Measurements from ENCODE around the gene ZEB2.

ZEB2 gene

GRCh38 chr2:144503242-144503641, 16.7 kb downstream of the ZEB2 start:
- H3K9me3 ChIP-seq (ENCODE audit: insufficient read depth, low read depth, low read length): no peaks in the 10 kb centered on the region
- peaks cover 10% of the 10 kb centered on the region; the same call in 1 of the 2 replicates for H3K27me3 ChIP-seq (ENCODE audit: insufficient read depth, low read length)
- no peak overlapping the region for H3K4me3 ChIP-seq (ENCODE audit: low read length)
- H3K4me1 ChIP-seq (ENCODE audit: insufficient read depth, low read length): peaks cover 74% of the 10 kb centered on the region
- no peaks in the 10 kb centered on the region for H3K36me3 ChIP-seq (ENCODE audit: insufficient read depth, low read length)
- H3K27ac ChIP-seq (ENCODE audit: low read depth, low read length): no peak overlapping the region
- no peak overlapping the region for H3K9ac ChIP-seq (ENCODE audit: low read depth, low read length)
- WGBS: 81% methylated on average over 3 of the region's 5 CpGs

GRCh38 chr2:144502369-144502768, 17.6 kb downstream of the ZEB2 start:
- H3K4me1 ChIP-seq (ENCODE audit: insufficient read depth, low read length): peaks cover 65% of the 10 kb centered on the region
- no peaks in the 10 kb centered on the region for H3K9me3 ChIP-seq (ENCODE audit: insufficient read depth, low read depth, low read length)
- no peaks in the 10 kb centered on the region for H3K36me3 ChIP-seq (ENCODE audit: insufficient read depth, low read length)
- peaks cover 2% of the 10 kb centered on the region; the same call in 1 of the 2 replicates for H3K27me3 ChIP-seq (ENCODE audit: insufficient read depth, low read length)
- 63% methylated on average over 7 of the region's 7 CpGs for WGBS
- no peak overlapping the region for H3K27ac ChIP-seq (ENCODE audit: low read depth, low read length)
- no peak overlapping the region for H3K9ac ChIP-seq (ENCODE audit: low read depth, low read length)
- no peak overlapping the region for H3K4me3 ChIP-seq (ENCODE audit: low read length)

- H3K4me1 ChIP-seq (ENCODE audit: insufficient read depth, low read length): peaks cover 60% of the 10 kb centered on the region
- WGBS: 71% methylated on average over 1 of the region's 1 CpG
- no peak overlapping the region for H3K27ac ChIP-seq (ENCODE audit: low read depth, low read length)
- H3K27me3 ChIP-seq (ENCODE audit: insufficient read depth, low read length): no peaks in the 10 kb centered on the region
- H3K9me3 ChIP-seq (ENCODE audit: insufficient read depth, low read depth, low read length): no peaks in the 10 kb centered on the region
- no peak overlapping the region for H3K9ac ChIP-seq (ENCODE audit: low read depth, low read length)
- no peaks in the 10 kb centered on the region for H3K36me3 ChIP-seq (ENCODE audit: insufficient read depth, low read length)
- no peak overlapping the region for H3K4me3 ChIP-seq (ENCODE audit: low read length)
These were observed 18.3 kb downstream of the ZEB2 start for GRCh38 chr2:144501627-144502026.

- no peak overlapping the region for H3K4me3 ChIP-seq (ENCODE audit: low read length)
These were observed 18.8 kb downstream of the ZEB2 start for GRCh38 chr2:144501118-144501517.

GRCh38 chr2:144500563-144500962, 19.4 kb downstream of the ZEB2 start:
- Histone ChIP-seq H3K27me3 (ENCODE audit: insufficient read depth, low read length) (no peaks in the 10 kb centered on the region), H3K36me3 (ENCODE audit: insufficient read depth, low read length) (no peaks in the 10 kb centered on the region), H3K4me1 (ENCODE audit: insufficient read depth, low read length) (peaks cover 53% of the 10 kb centered on the region), H3K4me3 (ENCODE audit: low read length) (no peak overlapping the region), H3K27ac (ENCODE audit: low read depth, low read length) (no peak overlapping the region), H3K9ac (ENCODE audit: low read depth, low read length) (no peak overlapping the region), H3K9me3 (ENCODE audit: insufficient read depth, low read depth, low read length) (no peaks in the 10 kb centered on the region)
- 98% methylated on average over 2 of the region's 2 CpGs for WGBS

More at GRCh38 chr2:144501118-144501517, 18.8 kb downstream of the ZEB2 start:
- H3K27me3 ChIP-seq (ENCODE audit: insufficient read depth, low read length): no peaks in the 10 kb centered on the region
- H3K27ac ChIP-seq (ENCODE audit: low read depth, low read length): no peak overlapping the region
- H3K36me3 ChIP-seq (ENCODE audit: insufficient read depth, low read length): no peaks in the 10 kb centered on the region
- no peaks in the 10 kb centered on the region for H3K9me3 ChIP-seq (ENCODE audit: insufficient read depth, low read depth, low read length)
- peaks cover 59% of the 10 kb centered on the region for H3K4me1 ChIP-seq (ENCODE audit: insufficient read depth, low read length)
- H3K9ac ChIP-seq (ENCODE audit: low read depth, low read length): no peak overlapping the region
- 98% methylated on average over 2 of the region's 3 CpGs for WGBS

- no peak overlapping the region for H3K9ac ChIP-seq (ENCODE audit: low read depth, low read length)
- peaks cover 30% of the 10 kb centered on the region for H3K4me1 ChIP-seq (ENCODE audit: insufficient read depth, low read length)
- H3K27me3 ChIP-seq (ENCODE audit: insufficient read depth, low read length): no peaks in the 10 kb centered on the region
- H3K36me3 ChIP-seq (ENCODE audit: insufficient read depth, low read length): no peaks in the 10 kb centered on the region
- no peak overlapping the region for H3K4me3 ChIP-seq (ENCODE audit: low read length)
- 91% methylated on average over 7 of the region's 7 CpGs for WGBS
- H3K27ac ChIP-seq (ENCODE audit: low read depth, low read length): no peak overlapping the region
- H3K9me3 ChIP-seq (ENCODE audit: insufficient read depth, low read depth, low read length): no peaks in the 10 kb centered on the region
These were observed 21.6 kb downstream of the ZEB2 start for GRCh38 chr2:144498277-144498676.

GRCh38 chr2:144496977-144497598, 22.8 kb downstream of the ZEB2 start:
- H3K9ac ChIP-seq (ENCODE audit: low read depth, low read length): no peak overlapping the region
- H3K36me3 ChIP-seq (ENCODE audit: insufficient read depth, low read length): no peaks in the 10 kb centered on the region
- no peaks in the 10 kb centered on the region for H3K27me3 ChIP-seq (ENCODE audit: insufficient read depth, low read length)
- H3K27ac ChIP-seq (ENCODE audit: low read depth, low read length): no peak overlapping the region
- no peak overlapping the region for H3K4me3 ChIP-seq (ENCODE audit: low read length)
- 97% methylated on average over 3 of the region's 3 CpGs for WGBS
- H3K9me3 ChIP-seq (ENCODE audit: insufficient read depth, low read depth, low read length): no peaks in the 10 kb centered on the region
- peaks cover 18% of the 10 kb centered on the region for H3K4me1 ChIP-seq (ENCODE audit: insufficient read depth, low read length)

- WGBS: 96% methylated on average over 10 of the region's 10 CpGs
- no peaks in the 10 kb centered on the region for H3K36me3 ChIP-seq (ENCODE audit: insufficient read depth, low read length)
- H3K9me3 ChIP-seq (ENCODE audit: insufficient read depth, low read depth, low read length): no peaks in the 10 kb centered on the region
- H3K27me3 ChIP-seq (ENCODE audit: insufficient read depth, low read length): no peaks in the 10 kb centered on the region
- no peak overlapping the region for H3K9ac ChIP-seq (ENCODE audit: low read depth, low read length)
- no peak overlapping the region for H3K27ac ChIP-seq (ENCODE audit: low read depth, low read length)
- H3K4me3 ChIP-seq (ENCODE audit: low read length): no peak overlapping the region
- H3K4me1 ChIP-seq (ENCODE audit: insufficient read depth, low read length): peaks cover 14% of the 10 kb centered on the region
These were observed 23.6 kb downstream of the ZEB2 start for GRCh38 chr2:144496092-144496976.

GRCh38 chr2:144495227-144496091, 24.5 kb downstream of the ZEB2 start:
- 94% methylated on average over 6 of the region's 6 CpGs for WGBS
- no peaks in the 10 kb centered on the region for H3K27me3 ChIP-seq (ENCODE audit: insufficient read depth, low read length)
- H3K9ac ChIP-seq (ENCODE audit: low read depth, low read length): no peak overlapping the region
- H3K27ac ChIP-seq (ENCODE audit: low read depth, low read length): no peak overlapping the region
- no peak overlapping the region for H3K4me3 ChIP-seq (ENCODE audit: low read length)
- no peaks in the 10 kb centered on the region for H3K36me3 ChIP-seq (ENCODE audit: insufficient read depth, low read length)
- peaks cover 8% of the 10 kb centered on the region for H3K4me1 ChIP-seq (ENCODE audit: insufficient read depth, low read length)
- no peaks in the 10 kb centered on the region for H3K9me3 ChIP-seq (ENCODE audit: insufficient read depth, low read depth, low read length)

- no peaks in the 10 kb centered on the region for H3K9me3 ChIP-seq (ENCODE audit: insufficient read depth, low read depth, low read length)
- H3K36me3 ChIP-seq (ENCODE audit: insufficient read depth, low read length): no peaks in the 10 kb centered on the region
- H3K4me3 ChIP-seq (ENCODE audit: low read length): no peak overlapping the region
- no peak overlapping the region for H3K9ac ChIP-seq (ENCODE audit: low read depth, low read length)
- H3K4me1 ChIP-seq (ENCODE audit: insufficient read depth, low read length): no peaks in the 10 kb centered on the region
- no peaks in the 10 kb centered on the region for H3K27me3 ChIP-seq (ENCODE audit: insufficient read depth, low read length)
- no peak overlapping the region for H3K27ac ChIP-seq (ENCODE audit: low read depth, low read length)
- WGBS: 91% methylated on average over 8 of the region's 8 CpGs
These were observed 26.7 kb downstream of the ZEB2 start for GRCh38 chr2:144493027-144493809.
